Tibial artery (tissue), 4 donors: ENCODE data around the gene SENP8.

Experiments used
- DNase-seq, 2 donors: peaks; one replicate each; pipeline ENCODE4 v3.0.0-alpha.2; 2019
- H3K27ac ChIP-seq, 2 donors: fragments of 200-600 bp; sonication (generic) in 1 of 2; 1 replicate in 1 of 2; 2 replicates in 1 of 2; pipeline ENCODE4 v1.5.1; 2018 to 2019; ENCODE audit warnings: mild to moderate bottlenecking in 1 of 2
- H3K27me3 ChIP-seq, 2 donors: fragments of 200-600 bp; sonication (generic) in 1 of 2; one replicate each; pipeline versions ENCODE4 v1.5.1 to v1.6.0; 2016 to 2019
- H3K36me3 ChIP-seq, 3 donors: fragments of 200-600 bp; sonication (generic) in 2 of 3; one replicate each; pipeline ENCODE4 v1.5.1; 2016 to 2019; ENCODE audit warnings: mild to moderate bottlenecking in 2 of 3
- H3K4me1 ChIP-seq, 4 donors: fragments of 200-600 bp; sonication (generic) in 2 of 4; 1 replicate in 3 of 4; 2 replicates in 1 of 4; pipeline ENCODE4 v1.5.1; 2016 to 2019
- H3K4me3 ChIP-seq, 2 donors: fragments of 200-600 bp; sonication (generic) in 1 of 2; 1 replicate in 1 of 2; 2 replicates in 1 of 2; pipeline ENCODE4 v1.5.1; 2018 to 2019; ENCODE audit warnings: mild to moderate bottlenecking in 2 of 2
- H3K9me3 ChIP-seq, 3 donors: fragments of 200-600 bp; sonication (generic) in 1 of 3; one replicate each; pipeline ENCODE4 v1.5.1; 2016 to 2019
- CTCF ChIP-seq, 2 experiments: fragments of 200-600 bp in 1 of 2; fragments of 450-650 bp in 1 of 2; IDR thresholded peaks; one replicate each; pipeline ENCODE4 v1.5.1; 2017 to 2019; ENCODE audit warnings: antibody characterized with exemption in 2 of 2, mild to moderate bottlenecking in 1 of 2, moderate library complexity in 1 of 2
- intact Hi-C: fragments of 100-400 bp; cut with DNase I; formaldehyde crosslinking; loops from one replicate; pipeline ENCODE4 v1.15.0; 2023; ENCODE audit warnings: low total_unique reads

SENP8 gene

GRCh38 chr15:72173864-72174550 is 55.8 kb downstream of the SENP8 start:
- DNase-seq, result no peak
- Histone ChIP-seq H3K4me1 (peaks cover 0 to 16% (median 0%) of the 10 kb centered on the region in 4 donors), H3K27ac (no peak overlapping the region), H3K4me3 (no peak overlapping the region), H3K27me3 (peaks cover 0 to 7% of the 10 kb centered on the region in 2 donors), H3K36me3 (no peaks in the 10 kb centered on the region), H3K9me3 (no peaks in the 10 kb centered on the region)
- TF ChIP-seq CTCF (IDR thresholded peaks at IDR 0.05), result no peak
- intact Hi-C loops, result no loop called here

GRCh38 chr15:72174551-72175165 is 56.5 kb downstream of the SENP8 start:
- intact Hi-C loops, result no loop called here
- Histone ChIP-seq H3K4me3 (no peak overlapping the region), H3K4me1 (peaks cover 0 to 16% (median 1%) of the 10 kb centered on the region in 4 donors), H3K27me3 (peaks cover 0 to 7% of the 10 kb centered on the region in 2 donors), H3K36me3 (no peaks in the 10 kb centered on the region), H3K27ac (no peak overlapping the region), H3K9me3 (no peaks in the 10 kb centered on the region)
- DNase-seq, result no peak
- TF ChIP-seq CTCF (IDR thresholded peaks at IDR 0.05), result no peak

GRCh38 chr15:72175186-72176044 is 57.2 kb downstream of the SENP8 start:
- H3K4me3 ChIP-seq, result no peak overlapping the region
- H3K4me1 ChIP-seq, result peaks cover 0 to 24% (median 7%) of the 10 kb centered on the region in 4 donors
- intact Hi-C loops, result no loop called here
- H3K27me3 ChIP-seq, result peaks cover 0 to 10% of the 10 kb centered on the region in 2 donors
- H3K36me3 ChIP-seq, result no peaks in the 10 kb centered on the region
- H3K9me3 ChIP-seq, result no peaks in the 10 kb centered on the region
- TF ChIP-seq CTCF (IDR thresholded peaks at IDR 0.05), result no peak
- DNase-seq, result no peak
- no peak overlapping the region for H3K27ac ChIP-seq

- intact Hi-C loops, result no loop called here
- H3K9me3 ChIP-seq, result no peaks in the 10 kb centered on the region
- no peak for TF ChIP-seq CTCF (IDR thresholded peaks at IDR 0.05)
- H3K27me3 ChIP-seq, result peaks cover 0 to 17% of the 10 kb centered on the region in 2 donors
- H3K4me1 ChIP-seq, result peaks cover 0 to 30% (median 8%) of the 10 kb centered on the region in 4 donors
- DNase-seq, result no peak
- no peaks in the 10 kb centered on the region for H3K36me3 ChIP-seq
- H3K4me3 ChIP-seq, result no peak overlapping the region
- no peak overlapping the region for H3K27ac ChIP-seq
These were observed 58.0 kb downstream of the SENP8 start for GRCh38 chr15:72176159-72176558.

GRCh38 chr15:72176743-72177142 is 58.5 kb downstream of the SENP8 start:
- no peaks in the 10 kb centered on the region for H3K36me3 ChIP-seq
- no peak overlapping the region for H3K27ac ChIP-seq
- no peak overlapping the region for H3K4me3 ChIP-seq
- no peak for DNase-seq
- intact Hi-C loops, result no loop called here
- no peaks in the 10 kb centered on the region for H3K9me3 ChIP-seq
- peaks cover 0 to 17% of the 10 kb centered on the region in 2 donors for H3K27me3 ChIP-seq
- H3K4me1 ChIP-seq, result peaks cover 0 to 30% (median 8%) of the 10 kb centered on the region in 4 donors
- TF ChIP-seq CTCF (IDR thresholded peaks at IDR 0.05), result no peak
